CD14-positive monocyte (primary cell): ENCODE data around the gene ATP2C1. TPM values are rescaled to one million over a fixed set of nuclear protein-coding genes. Genes with fewer than 3 reads are reported as not detected.

ENCODE experiments used
- DNase-seq, 3 donors: peaks; one replicate each; pipeline ENCODE4 v3.0.0-alpha.2; 2011 to 2022
- H2AFZ ChIP-seq: 2 replicates; pipeline ENCODE4 v1.6.0; 2012; ENCODE audit warnings: mild to moderate bottlenecking, low read depth, low read length, inconsistent platforms; ENCODE audit not compliant: insufficient read depth, poor library complexity, severe bottlenecking
- H3K27ac ChIP-seq, 2 donors: 1 replicate in 1 of 2; 2 replicates in 1 of 2; pipeline ENCODE4 v1.5.1; 2012 to 2013; ENCODE audit warnings: low read length in 2 of 2, control low read depth in 1 of 2, inconsistent platforms in 1 of 2, low read depth in 1 of 2, mild to moderate bottlenecking in 1 of 2
- H3K27me3 ChIP-seq, 2 donors: one replicate each; pipeline versions ENCODE4 v1.6.0 to v1.6.1; 2011 to 2013; ENCODE audit warnings: low read length in 2 of 2; ENCODE audit not compliant: control insufficient read depth in 2 of 2, insufficient read depth in 2 of 2
- H3K36me3 ChIP-seq, 2 donors: replicated peaks in 1 of 2; 1 replicate in 1 of 2; 2 replicates in 1 of 2; pipeline versions ENCODE4 v1.5.1 to v1.6.1; 2012 to 2013; ENCODE audit warnings: low read length in 2 of 2, control low read depth in 1 of 2, inconsistent platforms in 1 of 2, mild to moderate bottlenecking in 1 of 2; ENCODE audit not compliant: insufficient read depth in 2 of 2, control insufficient read depth in 1 of 2
- H3K4me1 ChIP-seq, 2 donors: 1 replicate in 1 of 2; 2 replicates in 1 of 2; pipeline versions ENCODE4 v1.5.1 to v1.6.1; 2012 to 2013; ENCODE audit warnings: low read length in 2 of 2, control low read depth in 1 of 2, inconsistent platforms in 1 of 2, mild to moderate bottlenecking in 1 of 2, moderate library complexity in 1 of 2; ENCODE audit not compliant: insufficient read depth in 2 of 2, control insufficient read depth in 1 of 2
- H3K4me2 ChIP-seq: replicated peaks from 2 replicates; pipeline ENCODE3; 2012; ENCODE audit warnings: low read length, moderate library complexity, mild to moderate bottlenecking; ENCODE audit not compliant: poor library complexity, severe bottlenecking; ENCODE audit errors: extremely low read depth
- H3K4me3 ChIP-seq, 3 experiments: fragments of 200-600 bp in 1 of 3; sonication (generic) in 1 of 3; replicated peaks in 1 of 3; 1 replicate in 2 of 3; 2 replicates in 1 of 3; pipeline ENCODE4 v1.5.1; 2011 to 2013; ENCODE audit warnings: low read length in 3 of 3, mild to moderate bottlenecking in 3 of 3, control low read depth in 2 of 3, low read depth in 2 of 3, inconsistent platforms in 1 of 3, moderate library complexity in 1 of 3
- H3K79me2 ChIP-seq: 2 replicates; pipeline ENCODE4 v1.6.0; 2012; ENCODE audit warnings: mild to moderate bottlenecking, control low read depth, inconsistent platforms, low read length, moderate library complexity; ENCODE audit not compliant: insufficient read depth
- H3K9ac ChIP-seq: 2 replicates; pipeline ENCODE4 v1.6.0; 2017; ENCODE audit warnings: low read length, mild to moderate bottlenecking; ENCODE audit not compliant: insufficient read depth, poor library complexity, severe bottlenecking
- H3K9me3 ChIP-seq, 2 donors: replicated peaks in 1 of 2; 1 replicate in 1 of 2; 2 replicates in 1 of 2; pipeline versions ENCODE4 v1.5.1 to v1.6.1; 2012 to 2013; ENCODE audit warnings: low read length in 2 of 2, control low read depth in 1 of 2; ENCODE audit not compliant: control insufficient read depth in 1 of 2, insufficient read depth in 1 of 2
- H4K20me1 ChIP-seq: 2 replicates; pipeline ENCODE4 v1.6.0; 2012; ENCODE audit warnings: mild to moderate bottlenecking, low read length, control low read depth, moderate library complexity; ENCODE audit not compliant: insufficient read depth
- H3K27ac Mint-ChIP-seq, 7 donors: one replicate each; pipeline ENCODE4 v1.8.0; 2020; ENCODE audit warnings: mild to moderate bottlenecking in 7 of 7, mixed read lengths in 7 of 7, moderate library complexity in 6 of 7, inconsistent platforms in 2 of 7
- H3K27me3 Mint-ChIP-seq, 3 donors: one replicate each; pipeline ENCODE4 v1.8.0; 2021 to 2022; ENCODE audit warnings: low read depth in 3 of 3, mild to moderate bottlenecking in 3 of 3, mixed read lengths in 3 of 3, moderate library complexity in 3 of 3, inconsistent platforms in 1 of 3
- H3K36me3 Mint-ChIP-seq, 2 donors: one replicate each; pipeline ENCODE4 v1.8.0; 2020; ENCODE audit warnings: mixed read lengths in 2 of 2, inconsistent platforms in 1 of 2, mild to moderate bottlenecking in 1 of 2
- H3K4me1 Mint-ChIP-seq: one replicate; pipeline ENCODE4 v1.8.0; 2020; ENCODE audit warnings: mild to moderate bottlenecking, mixed read lengths
- H3K4me3 Mint-ChIP-seq, 2 donors: one replicate each; pipeline ENCODE4 v1.8.0; 2020; ENCODE audit warnings: mild to moderate bottlenecking in 2 of 2, mixed read lengths in 2 of 2, moderate library complexity in 1 of 2
- H3K9me3 Mint-ChIP-seq, 7 donors: one replicate each; pipeline ENCODE4 v1.8.0; 2020 to 2022; ENCODE audit warnings: mixed read lengths in 7 of 7, mild to moderate bottlenecking in 6 of 7, moderate library complexity in 6 of 7, inconsistent platforms in 2 of 7
- WGBS: methylation state at CpG from one replicate; pipeline ENCODE4 v1.1.5; 2013; ENCODE audit warnings: missing lambda C conversion rate; ENCODE audit not compliant: insufficient coverage; 5-methylcytosine and 5-hydroxymethylcytosine counted together
- intact Hi-C, 2 donors: fragments of 100-400 bp; cut with micrococcal nuclease; formaldehyde crosslinking; loops; one replicate each; pipeline versions ENCODE4 v1.15.0 to v1.15.1; 2023
- polyA plus RNA-seq, 3 donors: library from polyadenylated mRNA; depleted of rRNA in 1 of 3; unstranded in 2 of 3; stranded (reverse) in 1 of 3; fragments of 300-500 nt in 2 of 3; fragments of >200 nt in 1 of 3; fragmentation: Illumina TruSeq in 2 of 3; gene quantifications; 1 replicate in 2 of 3; 2 replicates in 1 of 3; pipeline ENCODE4 v1.2.3, GENCODE V29; 2012 to 2021
- TF ChIP-seq, protein P1 (sequence below): fragments of 200-600 bp; IDR thresholded peaks from one replicate; pipeline ENCODE4 v1.8.0; 2022; ENCODE audit warnings: antibody characterized with exemption, mild to moderate bottlenecking

The ATP2C1 gene
- polyA plus RNA-seq, 3 donors, result 11.7 to 22.0 (median 12.2) TPM

DNA sequence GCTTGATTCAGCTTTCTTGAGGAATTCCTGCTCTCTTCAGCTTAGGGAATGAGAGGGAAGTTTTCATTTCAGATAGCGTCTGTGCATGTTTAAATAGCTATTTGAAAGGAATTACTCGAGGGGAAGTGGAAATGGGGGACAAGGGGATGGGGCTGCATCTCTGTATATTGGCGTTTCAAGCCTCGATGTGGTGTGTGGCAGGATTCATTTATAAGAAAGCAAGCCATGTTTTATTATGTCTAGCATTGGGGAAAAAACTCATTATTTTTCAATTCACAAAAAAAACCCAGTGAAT is 1.0 kb downstream of the ATP2C1 start:
- H3K4me2 ChIP-seq, result peak overlapping the region; percentile 80
- Mint-ChIP-seq H3K4me3 (peak overlapping the region; percentile 89 to 98), H3K36me3 (no peaks in the 10 kb centered on the region), H3K9me3 (peaks cover 0 to 1% (median 0%) of the 10 kb centered on the region in 7 donors), H3K27ac (peak overlapping the region; percentile 31 to 86 (median 79)), H3K4me1 (peaks cover 26% of the 10 kb centered on the region), H3K27me3 (no peaks in the 10 kb centered on the region)
- peaks cover 13 to 16% of the 10 kb centered on the region in 2 donors for H3K4me1 ChIP-seq
- H3K9ac ChIP-seq, result peak overlapping the region; percentile 98
- H3K9me3 ChIP-seq, result no peaks in the 10 kb centered on the region
- H3K4me3 ChIP-seq, result peak overlapping the region; percentile 62 to 92 (median 84)
- no peaks in the 10 kb centered on the region for H3K27me3 ChIP-seq
- H2AFZ ChIP-seq, result peak overlapping the region; percentile 91
- no CpG with 5 or more reads among the region's 4 CpGs for WGBS
- H3K79me2 ChIP-seq, result peaks cover 59% of the 10 kb centered on the region
- H3K27ac ChIP-seq, result peak overlapping the region in 1 of 2 donors; percentile 99
- peak in 1 of 3 donors; percentile 5 for DNase-seq
- H3K36me3 ChIP-seq, result no peaks in the 10 kb centered on the region
- H4K20me1 ChIP-seq, result peaks cover 10% of the 10 kb centered on the region
- TF ChIP-seq, protein P1, sequence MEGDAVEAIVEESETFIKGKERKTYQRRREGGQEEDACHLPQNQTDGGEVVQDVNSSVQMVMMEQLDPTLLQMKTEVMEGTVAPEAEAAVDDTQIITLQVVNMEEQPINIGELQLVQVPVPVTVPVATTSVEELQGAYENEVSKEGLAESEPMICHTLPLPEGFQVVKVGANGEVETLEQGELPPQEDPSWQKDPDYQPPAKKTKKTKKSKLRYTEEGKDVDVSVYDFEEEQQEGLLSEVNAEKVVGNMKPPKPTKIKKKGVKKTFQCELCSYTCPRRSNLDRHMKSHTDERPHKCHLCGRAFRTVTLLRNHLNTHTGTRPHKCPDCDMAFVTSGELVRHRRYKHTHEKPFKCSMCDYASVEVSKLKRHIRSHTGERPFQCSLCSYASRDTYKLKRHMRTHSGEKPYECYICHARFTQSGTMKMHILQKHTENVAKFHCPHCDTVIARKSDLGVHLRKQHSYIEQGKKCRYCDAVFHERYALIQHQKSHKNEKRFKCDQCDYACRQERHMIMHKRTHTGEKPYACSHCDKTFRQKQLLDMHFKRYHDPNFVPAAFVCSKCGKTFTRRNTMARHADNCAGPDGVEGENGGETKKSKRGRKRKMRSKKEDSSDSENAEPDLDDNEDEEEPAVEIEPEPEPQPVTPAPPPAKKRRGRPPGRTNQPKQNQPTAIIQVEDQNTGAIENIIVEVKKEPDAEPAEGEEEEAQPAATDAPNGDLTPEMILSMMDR, result no peak
- intact Hi-C loops, result loop anchor here (5.0 to 10.0 kb wide), 4 partner anchors 73 to 148 kb away; partner anchors contain the start of gene PIK3R4 (in 1 of the 2)

DNA sequence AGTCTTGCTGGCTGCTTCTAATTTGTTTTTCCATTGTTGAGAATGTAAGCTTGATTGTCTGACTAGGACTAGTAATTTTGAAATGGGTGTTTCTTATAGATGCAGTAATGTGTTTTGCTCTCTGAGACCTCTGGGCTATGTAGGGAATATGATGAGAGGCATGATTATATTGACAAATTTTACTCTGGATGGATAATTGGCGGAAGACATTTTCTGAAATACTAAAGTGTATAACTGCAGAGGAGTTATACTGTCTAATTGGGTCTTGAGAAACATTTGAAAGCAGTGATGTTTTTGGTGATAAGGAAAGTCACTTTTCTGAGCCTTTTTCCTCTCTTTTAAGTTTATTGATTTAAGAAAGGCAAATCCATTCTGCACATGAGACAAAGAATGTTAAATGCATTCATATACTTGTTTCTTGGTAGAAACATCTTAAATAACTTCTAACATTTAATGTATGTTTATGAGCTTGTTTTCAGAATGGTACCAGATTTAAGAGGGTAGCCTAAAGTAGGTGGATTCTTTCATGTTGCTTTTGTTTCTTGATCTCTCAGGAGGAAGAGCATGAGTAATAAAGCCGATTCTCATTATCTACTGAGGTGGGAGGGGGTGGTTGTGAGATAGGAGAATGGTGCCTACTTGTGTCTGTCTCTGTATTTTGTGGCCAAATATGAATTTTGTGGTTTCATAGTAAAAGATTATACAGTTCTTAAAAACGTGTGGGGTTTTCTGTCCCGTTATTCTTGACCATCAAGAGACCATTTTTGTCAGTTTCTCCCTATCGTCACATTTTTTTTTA is 2.0 kb downstream of the ATP2C1 start:
- Mint-ChIP-seq H3K4me3 (no peak overlapping the region), H3K27me3 (no peaks in the 10 kb centered on the region), H3K4me1 (peaks cover 26% of the 10 kb centered on the region), H3K27ac (peak overlapping the region in 1 of 7 donors; percentile 37), H3K9me3 (peaks cover 0 to 1% (median 0%) of the 10 kb centered on the region in 7 donors), H3K36me3 (no peaks in the 10 kb centered on the region)
- TF ChIP-seq, protein P1, result no peak
- Histone ChIP-seq H4K20me1 (peaks cover 19% of the 10 kb centered on the region), H3K9me3 (no peaks in the 10 kb centered on the region), H3K27me3 (no peaks in the 10 kb centered on the region), H3K36me3 (no peaks in the 10 kb centered on the region), H3K79me2 (peaks cover 68% of the 10 kb centered on the region), H2AFZ (no peak overlapping the region), H3K4me1 (peaks cover 13 to 16% of the 10 kb centered on the region in 2 donors), H3K27ac (no peak overlapping the region), H3K4me2 (peak overlapping the region; percentile 80), H3K4me3 (no peak overlapping the region), H3K9ac (no peak overlapping the region)
- intact Hi-C loops, result loop anchor here in 1 of 2 donors (10.0 kb wide), 1 partner anchor 119 kb away; no protein-coding TSS in a partner anchor
- 43% methylated on average over 1 of the region's 5 CpGs for WGBS
- DNase-seq, result no peak
